ENCODE results near the gene SORBS1. TPM values are rescaled to one million over a fixed set of nuclear protein-coding genes. Genes with fewer than 3 reads are reported as not detected.

The SORBS1 gene
- total and polyA plus RNA-seq, 4 donors = 13.1 to 68.9 (median 44.0) TPM

DNA sequence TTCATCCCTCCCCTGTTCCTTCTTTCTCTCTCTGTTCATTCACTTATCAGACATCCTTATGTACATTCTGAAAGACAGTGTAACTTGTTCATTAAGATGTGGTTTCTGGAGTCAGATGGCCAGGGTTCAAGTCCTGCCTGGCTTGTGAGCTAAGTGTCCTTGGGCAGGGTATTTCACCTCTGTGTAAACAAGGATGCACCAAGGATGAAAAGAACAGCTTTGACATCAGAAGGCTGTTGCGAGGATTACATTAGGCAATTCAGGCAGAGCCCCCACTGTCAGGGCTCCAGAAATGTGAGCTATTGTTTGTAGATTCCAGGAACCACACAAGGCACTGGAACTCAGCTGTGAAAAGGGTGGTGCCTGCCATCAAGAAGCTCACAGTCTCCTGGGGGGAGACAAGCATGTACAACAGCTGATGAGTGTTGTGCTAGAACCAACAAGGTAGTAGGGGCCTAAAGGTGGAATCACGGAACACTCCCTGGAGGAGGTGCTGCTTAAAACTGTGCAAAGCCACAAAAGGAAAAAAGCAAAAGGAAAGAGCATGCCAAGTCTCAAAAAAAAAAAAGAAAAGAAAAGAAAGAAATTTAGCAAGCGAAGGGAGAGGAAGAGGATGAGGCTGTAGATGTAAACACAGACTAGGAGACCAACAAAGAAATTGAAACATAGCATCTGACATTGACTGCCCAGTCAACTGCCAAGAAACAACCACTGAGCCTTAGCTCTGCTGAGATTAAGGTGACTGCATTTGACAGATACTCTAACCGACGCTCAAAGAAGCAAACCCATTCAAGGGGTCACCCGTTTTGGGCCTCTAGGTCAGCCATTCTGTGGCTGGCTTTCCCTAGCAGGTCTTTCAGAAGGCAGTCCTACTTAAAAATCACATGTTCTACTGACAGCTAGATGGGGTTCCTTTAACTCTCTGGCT is 282.8 kb downstream of the SORBS1 start:
- Histone ChIP-seq H3K27ac (ENCODE audit: low read depth in 1 of 2, low read length in 1 of 2) (peak overlapping the region; percentile 42 to 51), H3K27me3 (ENCODE audit: control insufficient read depth in 3 of 3, insufficient read depth in 3 of 3, low read length in 2 of 3) (no peaks in the 10 kb centered on the region), H3K4me3 (no peak overlapping the region), H3K9ac (ENCODE audit: insufficient read depth in 1 of 2, low read length in 2 of 2) (no peak overlapping the region), H3K9me3 (ENCODE audit: control insufficient read depth in 4 of 4, insufficient read depth in 3 of 4, low read length in 3 of 4) (no peaks in the 10 kb centered on the region), H3K4me1 (ENCODE audit: control insufficient read depth in 5 of 5, insufficient read depth in 5 of 5, low read length in 5 of 5) (peaks cover 0 to 60% (median 7%) of the 10 kb centered on the region in 5 donors), H3K36me3 (ENCODE audit: control insufficient read depth in 4 of 4, insufficient read depth in 4 of 4, low read length in 4 of 4) (peaks cover 0 to 2% (median 0%) of the 10 kb centered on the region in 4 donors)
- no peak for DNase-seq
- whole genome bisulfite sequencing, 2 donors = 62 to 64% methylated on average over 6 of the region's 6 CpGs
- ATAC-seq (ENCODE audit: insufficient read depth, low FRiP score) = no peak
- TF ChIP-seq, protein P1, sequence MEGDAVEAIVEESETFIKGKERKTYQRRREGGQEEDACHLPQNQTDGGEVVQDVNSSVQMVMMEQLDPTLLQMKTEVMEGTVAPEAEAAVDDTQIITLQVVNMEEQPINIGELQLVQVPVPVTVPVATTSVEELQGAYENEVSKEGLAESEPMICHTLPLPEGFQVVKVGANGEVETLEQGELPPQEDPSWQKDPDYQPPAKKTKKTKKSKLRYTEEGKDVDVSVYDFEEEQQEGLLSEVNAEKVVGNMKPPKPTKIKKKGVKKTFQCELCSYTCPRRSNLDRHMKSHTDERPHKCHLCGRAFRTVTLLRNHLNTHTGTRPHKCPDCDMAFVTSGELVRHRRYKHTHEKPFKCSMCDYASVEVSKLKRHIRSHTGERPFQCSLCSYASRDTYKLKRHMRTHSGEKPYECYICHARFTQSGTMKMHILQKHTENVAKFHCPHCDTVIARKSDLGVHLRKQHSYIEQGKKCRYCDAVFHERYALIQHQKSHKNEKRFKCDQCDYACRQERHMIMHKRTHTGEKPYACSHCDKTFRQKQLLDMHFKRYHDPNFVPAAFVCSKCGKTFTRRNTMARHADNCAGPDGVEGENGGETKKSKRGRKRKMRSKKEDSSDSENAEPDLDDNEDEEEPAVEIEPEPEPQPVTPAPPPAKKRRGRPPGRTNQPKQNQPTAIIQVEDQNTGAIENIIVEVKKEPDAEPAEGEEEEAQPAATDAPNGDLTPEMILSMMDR (IDR thresholded peaks at IDR 0.05; ENCODE audit: control extremely low read depth, extremely low read depth) = no peak

DNA sequence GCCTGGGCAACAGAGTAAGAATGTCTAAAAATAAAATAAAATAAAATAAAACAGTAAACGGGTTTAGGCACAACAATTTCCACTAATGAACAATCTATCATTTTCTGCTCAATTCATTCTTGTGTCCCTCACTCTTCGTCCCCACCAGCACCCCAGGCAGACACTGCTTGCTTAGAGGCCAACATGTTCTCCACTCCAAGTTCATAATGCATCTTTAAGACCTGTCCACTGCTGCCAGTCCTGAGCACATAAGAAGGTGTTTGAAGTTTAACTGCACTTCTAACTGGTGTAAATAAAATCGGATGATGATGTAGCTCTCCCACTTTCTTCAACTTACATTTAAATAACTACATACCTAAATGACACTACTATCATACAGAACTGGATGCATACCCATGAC is 283.6 kb downstream of the SORBS1 start:
- ATAC-seq (ENCODE audit: insufficient read depth, low FRiP score) (no peak), DNase-seq (no peak)
- H3K9ac ChIP-seq (ENCODE audit: insufficient read depth in 1 of 2, low read length in 2 of 2) = no peak overlapping the region
- TF ChIP-seq, protein P1 (IDR thresholded peaks at IDR 0.05; ENCODE audit: control extremely low read depth, extremely low read depth) = no peak
- H3K27ac ChIP-seq (ENCODE audit: low read depth in 1 of 2, low read length in 1 of 2) = peak overlapping the region in 1 of 2 donors; percentile 51
- peaks cover 0 to 65% (median 7%) of the 10 kb centered on the region in 5 donors for H3K4me1 ChIP-seq (ENCODE audit: control insufficient read depth in 5 of 5, insufficient read depth in 5 of 5, low read length in 5 of 5)
- H3K9me3 ChIP-seq (ENCODE audit: control insufficient read depth in 4 of 4, insufficient read depth in 3 of 4, low read length in 3 of 4) = no peaks in the 10 kb centered on the region
- peaks cover 0 to 2% (median 0%) of the 10 kb centered on the region in 4 donors for H3K36me3 ChIP-seq (ENCODE audit: control insufficient read depth in 4 of 4, insufficient read depth in 4 of 4, low read length in 4 of 4)
- H3K27me3 ChIP-seq (ENCODE audit: control insufficient read depth in 3 of 3, insufficient read depth in 3 of 3, low read length in 2 of 3) = no peaks in the 10 kb centered on the region
- 67 to 75% methylated on average over 3 of the region's 3 CpGs for WGBS, 2 donors
- H3K4me3 ChIP-seq = no peak overlapping the region

DNA sequence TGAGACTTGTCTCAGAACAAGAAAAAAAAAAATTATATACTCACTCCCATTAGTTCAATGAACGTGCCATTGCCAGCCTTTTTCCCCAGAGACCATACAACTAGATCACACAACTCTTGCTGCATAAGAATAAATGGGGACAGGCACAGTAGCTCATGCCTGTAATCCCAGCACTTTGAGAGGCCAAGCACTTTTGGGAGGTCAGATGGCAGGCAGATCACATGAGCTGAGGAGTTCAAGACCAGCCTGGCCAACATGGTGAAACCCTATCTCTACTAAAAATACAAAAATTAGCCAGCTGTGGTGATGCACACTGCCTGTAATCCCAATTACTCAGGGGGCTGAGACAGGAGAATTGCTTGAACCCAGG is 284.0 kb downstream of the SORBS1 start:
- Histone ChIP-seq H3K9me3 (ENCODE audit: control insufficient read depth in 4 of 4, insufficient read depth in 3 of 4, low read length in 3 of 4) (no peaks in the 10 kb centered on the region), H3K4me3 (no peak overlapping the region), H3K4me1 (ENCODE audit: control insufficient read depth in 5 of 5, insufficient read depth in 5 of 5, low read length in 5 of 5) (peaks cover 0 to 64% (median 7%) of the 10 kb centered on the region in 5 donors), H3K9ac (ENCODE audit: insufficient read depth in 1 of 2, low read length in 2 of 2) (no peak overlapping the region), H3K36me3 (ENCODE audit: control insufficient read depth in 4 of 4, insufficient read depth in 4 of 4, low read length in 4 of 4) (no peaks in the 10 kb centered on the region), H3K27me3 (ENCODE audit: control insufficient read depth in 3 of 3, insufficient read depth in 3 of 3, low read length in 2 of 3) (no peaks in the 10 kb centered on the region), H3K27ac (ENCODE audit: low read depth in 1 of 2, low read length in 1 of 2) (peak overlapping the region in 1 of 2 donors; percentile 77)
- no peak for DNase-seq
- ATAC-seq (ENCODE audit: insufficient read depth, low FRiP score) = no peak
- WGBS, 2 donors = 79 to 84% methylated on average over 1 of the region's 1 CpG
- TF ChIP-seq, protein P1 (IDR thresholded peaks at IDR 0.05; ENCODE audit: control extremely low read depth, extremely low read depth) = no peak

Data from lung (tissue), 12 donors.